Activated T-cell treated with anti-CD3 and anti-CD28 coated beads, Interleukin-2, amount 50 U/mL, for 4 hours (primary cell): ENCODE measurements around the gene HPSE2. TPM values are rescaled to one million over a fixed set of nuclear protein-coding genes. Genes with fewer than 3 reads are reported as not detected.
"Not testable (repeated sequence)": the region's sequence is repeated elsewhere in the genome, so short reads cannot be mapped to it uniquely, and the experiment has no call there.

Experiments used
- ATAC-seq, 2 donors: fragments of 200-7000 bp; cut with Tn5 transposase; one replicate each; pipeline ENCODE4 v1.10.0; 2021
- DNase-seq: peaks from one replicate; pipeline ENCODE4 v3.0.0-alpha.2; 2020
- H3K27me3 Mint-ChIP-seq: one replicate; pipeline ENCODE4 v1.8.0; 2021; ENCODE audit warnings: low read depth, mixed read lengths
- H3K36me3 Mint-ChIP-seq: one replicate; pipeline ENCODE4 v1.8.0; 2022; ENCODE audit warnings: mixed read lengths; ENCODE audit not compliant: insufficient read depth
- H3K4me1 Mint-ChIP-seq: one replicate; pipeline ENCODE4 v1.8.0; 2021; ENCODE audit warnings: low read depth, mixed read lengths
- H3K4me3 Mint-ChIP-seq: one replicate; pipeline ENCODE4 v1.8.0; 2021; ENCODE audit warnings: mild to moderate bottlenecking, moderate library complexity, mixed read lengths
- H3K9me3 Mint-ChIP-seq: one replicate; pipeline ENCODE4 v1.8.0; 2021; ENCODE audit warnings: mixed read lengths
- total RNA-seq, 3 donors: library from RNA; stranded (reverse); gene quantifications; one replicate each; pipeline ENCODE4 v1.2.1, GENCODE V29; 2021

Gene HPSE2
- total RNA-seq, 3 donors from 2014 or later, result not detected

- ATAC-seq, result no peak
- DNase-seq, result no peak
- H3K27me3 Mint-ChIP-seq, result no peaks in the 10 kb centered on the region
- no peak overlapping the region for H3K4me3 Mint-ChIP-seq
- peaks cover 29% of the 10 kb centered on the region for H3K9me3 Mint-ChIP-seq
- no peaks in the 10 kb centered on the region for H3K36me3 Mint-ChIP-seq
- no peaks in the 10 kb centered on the region for H3K4me1 Mint-ChIP-seq
These were observed 228.2 kb downstream of the HPSE2 start for GRCh38 chr10:99007457-99007856.

- no peak for DNase-seq
- Mint-ChIP-seq H3K4me3 (no peak overlapping the region), H3K4me1 (no peaks in the 10 kb centered on the region)
These were observed 230.4 kb downstream of the HPSE2 start for GRCh38 chr10:99005254-99005653.

GRCh38 chr10:99004738-99005137 lies 230.9 kb downstream of the HPSE2 start:
- no peaks in the 10 kb centered on the region for H3K27me3 Mint-ChIP-seq
- ATAC-seq, result no peak
- no peaks in the 10 kb centered on the region for H3K4me1 Mint-ChIP-seq
- H3K4me3 Mint-ChIP-seq, result no peak overlapping the region
- peaks cover 29% of the 10 kb centered on the region for H3K9me3 Mint-ChIP-seq
- no peak for DNase-seq
- H3K36me3 Mint-ChIP-seq, result no peaks in the 10 kb centered on the region

More at GRCh38 chr10:99005254-99005653, 230.4 kb downstream of the HPSE2 start:
- no peaks in the 10 kb centered on the region for H3K36me3 Mint-ChIP-seq
- no peaks in the 10 kb centered on the region for H3K27me3 Mint-ChIP-seq
- ATAC-seq, result no peak
- peaks cover 29% of the 10 kb centered on the region for H3K9me3 Mint-ChIP-seq

- no peaks in the 10 kb centered on the region for H3K36me3 Mint-ChIP-seq
- no peaks in the 10 kb centered on the region for H3K4me1 Mint-ChIP-seq
- no peak overlapping the region for H3K4me3 Mint-ChIP-seq
- ATAC-seq, result no peak
- H3K27me3 Mint-ChIP-seq, result no peaks in the 10 kb centered on the region
- no peak for DNase-seq
- peaks cover 29% of the 10 kb centered on the region for H3K9me3 Mint-ChIP-seq
These were observed 233.3 kb downstream of the HPSE2 start for GRCh38 chr10:99002392-99002791.

- ATAC-seq (no peak), DNase-seq (no peak)
- no peaks in the 10 kb centered on the region for H3K4me1 Mint-ChIP-seq
- peaks cover 5% of the 10 kb centered on the region for H3K9me3 Mint-ChIP-seq
- no peaks in the 10 kb centered on the region for H3K27me3 Mint-ChIP-seq
- H3K36me3 Mint-ChIP-seq, result no peaks in the 10 kb centered on the region
- H3K4me3 Mint-ChIP-seq, result no peak overlapping the region
These were observed 238.1 kb downstream of the HPSE2 start for GRCh38 chr10:98997596-98997995.

GRCh38 chr10:98994030-98994429 lies 241.6 kb downstream of the HPSE2 start:
- Mint-ChIP-seq H3K4me3 (no peak overlapping the region), H3K9me3 (peaks cover 5% of the 10 kb centered on the region), H3K27me3 (no peaks in the 10 kb centered on the region), H3K36me3 (no peaks in the 10 kb centered on the region), H3K4me1 (no peaks in the 10 kb centered on the region)
- ATAC-seq, result no peak
- no peak for DNase-seq

- not testable (repeated sequence) for H3K9me3 Mint-ChIP-seq, DNase-seq, ATAC-seq, H3K4me1 Mint-ChIP-seq, H3K4me3 Mint-ChIP-seq, H3K27me3 Mint-ChIP-seq, H3K36me3 Mint-ChIP-seq
These were observed 251.9 kb downstream of the HPSE2 start for GRCh38 chr10:98983751-98984150.

- H3K4me3 Mint-ChIP-seq, result no peak overlapping the region
- ATAC-seq (no peak), DNase-seq (no peak)
- H3K4me1 Mint-ChIP-seq, result no peaks in the 10 kb centered on the region
- no peaks in the 10 kb centered on the region for H3K9me3 Mint-ChIP-seq
- no peaks in the 10 kb centered on the region for H3K27me3 Mint-ChIP-seq
- no peaks in the 10 kb centered on the region for H3K36me3 Mint-ChIP-seq
These were observed 255.3 kb downstream of the HPSE2 start for GRCh38 chr10:98980353-98980752.

GRCh38 chr10:98971464-98971863 lies 264.2 kb downstream of the HPSE2 start:
- ATAC-seq (no peak), DNase-seq (no peak)
- H3K4me3 Mint-ChIP-seq, result no peak overlapping the region
- H3K27me3 Mint-ChIP-seq, result no peaks in the 10 kb centered on the region
- H3K36me3 Mint-ChIP-seq, result no peaks in the 10 kb centered on the region
- H3K9me3 Mint-ChIP-seq, result no peaks in the 10 kb centered on the region
- no peaks in the 10 kb centered on the region for H3K4me1 Mint-ChIP-seq

- DNase-seq (no peak), ATAC-seq (no peak)
- Mint-ChIP-seq H3K36me3 (no peaks in the 10 kb centered on the region), H3K4me3 (no peak overlapping the region), H3K9me3 (peaks cover 11% of the 10 kb centered on the region), H3K4me1 (no peaks in the 10 kb centered on the region), H3K27me3 (peaks cover 2% of the 10 kb centered on the region)
These were observed 268.1 kb downstream of the HPSE2 start for GRCh38 chr10:98967601-98968000.

- DNase-seq, result no peak
- H3K27me3 Mint-ChIP-seq, result peaks cover 2% of the 10 kb centered on the region
- no peaks in the 10 kb centered on the region for H3K4me1 Mint-ChIP-seq
- no peak for ATAC-seq
- no peak overlapping the region for H3K4me3 Mint-ChIP-seq
- H3K9me3 Mint-ChIP-seq, result peaks cover 11% of the 10 kb centered on the region
- no peaks in the 10 kb centered on the region for H3K36me3 Mint-ChIP-seq
These were observed 272.0 kb downstream of the HPSE2 start for GRCh38 chr10:98963608-98964007.

GRCh38 chr10:98959379-98959778 lies 276.3 kb downstream of the HPSE2 start:
- no peak for DNase-seq
- H3K9me3 Mint-ChIP-seq, result peaks cover 2% of the 10 kb centered on the region
- no peak for ATAC-seq
- H3K4me1 Mint-ChIP-seq, result no peaks in the 10 kb centered on the region
- no peaks in the 10 kb centered on the region for H3K36me3 Mint-ChIP-seq
- H3K27me3 Mint-ChIP-seq, result no peaks in the 10 kb centered on the region
- no peak overlapping the region for H3K4me3 Mint-ChIP-seq

GRCh38 chr10:98957801-98958200 lies 277.9 kb downstream of the HPSE2 start:
- Mint-ChIP-seq H3K27me3 (no peaks in the 10 kb centered on the region), H3K9me3 (no peaks in the 10 kb centered on the region), H3K4me1 (no peaks in the 10 kb centered on the region), H3K36me3 (no peaks in the 10 kb centered on the region), H3K4me3 (no peak overlapping the region)
- ATAC-seq (no peak), DNase-seq (no peak)

GRCh38 chr10:98956576-98957260 lies 278.9 kb downstream of the HPSE2 start:
- no peaks in the 10 kb centered on the region for H3K9me3 Mint-ChIP-seq
- DNase-seq (no peak), ATAC-seq (no peak)
- no peak overlapping the region for H3K4me3 Mint-ChIP-seq
- H3K4me1 Mint-ChIP-seq, result no peaks in the 10 kb centered on the region
- H3K36me3 Mint-ChIP-seq, result no peaks in the 10 kb centered on the region
- H3K27me3 Mint-ChIP-seq, result no peaks in the 10 kb centered on the region

- no peak for ATAC-seq
- Mint-ChIP-seq H3K36me3 (no peaks in the 10 kb centered on the region), H3K27me3 (no peaks in the 10 kb centered on the region), H3K4me3 (no peak overlapping the region), H3K9me3 (peaks cover 4% of the 10 kb centered on the region), H3K4me1 (no peaks in the 10 kb centered on the region)
- no peak for DNase-seq
These were observed 282.4 kb downstream of the HPSE2 start for GRCh38 chr10:98953251-98953650.
